Measurements from ENCODE around the gene ADAMTS17. TPM values are rescaled to one million over a fixed set of nuclear protein-coding genes. Genes with fewer than 3 reads are reported as not detected.

ADAMTS17 gene
- total RNA-seq, 4 donors from 2014 or later: 6.0 to 17.6 (median 8.2) TPM

DNA sequence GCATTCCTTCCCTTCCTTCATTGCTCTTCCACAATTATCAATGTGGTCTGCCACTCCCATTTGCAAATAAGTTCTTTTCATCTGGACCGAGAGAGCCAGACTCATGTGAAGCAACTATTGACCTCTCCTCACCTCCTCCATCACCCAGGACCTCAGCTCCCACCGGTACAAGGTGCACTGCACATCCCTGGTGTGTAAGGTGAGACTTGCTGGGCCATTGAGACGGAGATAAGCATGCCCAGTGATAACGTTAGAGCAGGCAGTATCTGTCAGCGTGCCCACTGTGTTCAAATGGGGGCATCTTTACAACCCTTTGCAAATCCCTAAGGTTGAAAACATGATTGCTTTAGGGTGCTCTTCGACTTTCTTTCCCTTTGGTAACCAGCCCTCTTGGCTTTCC, 154.8 kb downstream of the ADAMTS17 start:
- in situ Hi-C loops (cut with MboI; ENCODE audit: low pct_ligation_motif_present in 1 of 4, low pct_unique_long_range_greater_than_20kb in 1 of 4, low sequenced_read_pairs in 3 of 4): no loop called here
- no peak for DNase-seq
- 52 to 80% methylated on average over 2 to 6 of the region's 6 CpGs for WGBS, 2 donors (ENCODE audit: low coverage in 1 of 2)
- no peak for TF ChIP-seq POLR2A (IDR thresholded peaks at IDR 0.05)
- TF ChIP-seq, protein P1, sequence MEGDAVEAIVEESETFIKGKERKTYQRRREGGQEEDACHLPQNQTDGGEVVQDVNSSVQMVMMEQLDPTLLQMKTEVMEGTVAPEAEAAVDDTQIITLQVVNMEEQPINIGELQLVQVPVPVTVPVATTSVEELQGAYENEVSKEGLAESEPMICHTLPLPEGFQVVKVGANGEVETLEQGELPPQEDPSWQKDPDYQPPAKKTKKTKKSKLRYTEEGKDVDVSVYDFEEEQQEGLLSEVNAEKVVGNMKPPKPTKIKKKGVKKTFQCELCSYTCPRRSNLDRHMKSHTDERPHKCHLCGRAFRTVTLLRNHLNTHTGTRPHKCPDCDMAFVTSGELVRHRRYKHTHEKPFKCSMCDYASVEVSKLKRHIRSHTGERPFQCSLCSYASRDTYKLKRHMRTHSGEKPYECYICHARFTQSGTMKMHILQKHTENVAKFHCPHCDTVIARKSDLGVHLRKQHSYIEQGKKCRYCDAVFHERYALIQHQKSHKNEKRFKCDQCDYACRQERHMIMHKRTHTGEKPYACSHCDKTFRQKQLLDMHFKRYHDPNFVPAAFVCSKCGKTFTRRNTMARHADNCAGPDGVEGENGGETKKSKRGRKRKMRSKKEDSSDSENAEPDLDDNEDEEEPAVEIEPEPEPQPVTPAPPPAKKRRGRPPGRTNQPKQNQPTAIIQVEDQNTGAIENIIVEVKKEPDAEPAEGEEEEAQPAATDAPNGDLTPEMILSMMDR (IDR thresholded peaks at IDR 0.05): no peak
- no peaks in the 10 kb centered on the region for H3K36me3 ChIP-seq
- H3K4me1 ChIP-seq: no peaks in the 10 kb centered on the region
- H3K4me3 ChIP-seq: no peak overlapping the region
- intact Hi-C loops (cut with DNase I; ENCODE audit: low total_unique reads): no loop called here
- H3K27me3 ChIP-seq: no peaks in the 10 kb centered on the region
- H3K27ac ChIP-seq: no peak overlapping the region
- H3K9me3 ChIP-seq: no peaks in the 10 kb centered on the region

GRCh38 chr15:100186366-100186765, 155.4 kb downstream of the ADAMTS17 start:
- intact Hi-C loops (cut with DNase I; ENCODE audit: low total_unique reads) (no loop called here), in situ Hi-C loops (cut with MboI; ENCODE audit: low pct_ligation_motif_present in 1 of 4, low pct_unique_long_range_greater_than_20kb in 1 of 4, low sequenced_read_pairs in 3 of 4) (no loop called here)
- H3K27me3 ChIP-seq: no peaks in the 10 kb centered on the region
- no peak overlapping the region for H3K27ac ChIP-seq
- 97% methylated on average over 5 of the region's 5 CpGs; no CpG with 5 or more reads in 1 of the 2 donors for WGBS, 2 donors (ENCODE audit: low coverage in 1 of 2)
- no peaks in the 10 kb centered on the region for H3K9me3 ChIP-seq
- no peak for TF ChIP-seq POLR2A (IDR thresholded peaks at IDR 0.05)
- TF ChIP-seq, protein P1 (IDR thresholded peaks at IDR 0.05): no peak
- no peak for TF ChIP-seq EP300 (IDR thresholded peaks at IDR 0.05; ENCODE audit: low read depth)
- TF ChIP-seq POLR2AphosphoS5 (IDR thresholded peaks at IDR 0.05): no peak
- H3K4me1 ChIP-seq: no peaks in the 10 kb centered on the region
- no peaks in the 10 kb centered on the region for H3K36me3 ChIP-seq
- no peak overlapping the region for H3K4me3 ChIP-seq
- DNase-seq: no peak

DNA sequence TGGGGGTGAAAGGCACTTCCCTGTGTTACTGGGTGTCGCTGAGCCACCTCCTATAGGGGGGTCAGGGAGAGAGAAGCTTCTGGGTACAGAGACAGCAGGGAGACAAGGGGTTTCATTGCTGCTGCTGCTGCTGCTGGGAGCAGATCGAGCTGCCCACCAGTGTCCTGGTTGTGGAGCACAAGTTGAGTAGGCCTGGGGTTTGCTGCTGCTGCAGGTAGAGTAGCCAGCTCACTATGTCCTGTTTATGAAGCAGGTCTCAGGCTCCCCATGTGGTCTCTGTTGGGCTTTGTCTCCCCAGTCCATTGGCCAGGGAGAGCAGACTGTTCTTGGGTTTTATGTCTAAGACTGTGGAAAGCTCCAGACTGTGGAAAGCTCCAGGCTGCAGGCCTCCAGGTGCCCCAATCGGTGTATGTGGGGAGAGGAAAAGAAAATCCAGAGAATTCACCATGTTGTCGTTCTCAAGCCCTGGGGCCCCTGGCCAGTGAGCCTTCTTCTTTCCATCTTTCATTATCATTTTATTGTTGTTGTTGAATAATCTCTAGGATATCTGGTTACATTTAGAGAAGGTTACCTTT, 157.8 kb downstream of the ADAMTS17 start:
- Histone ChIP-seq H3K4me1 (no peaks in the 10 kb centered on the region), H3K27ac (no peak overlapping the region), H3K9me3 (no peaks in the 10 kb centered on the region), H3K36me3 (no peaks in the 10 kb centered on the region), H3K4me3 (no peak overlapping the region), H3K27me3 (no peaks in the 10 kb centered on the region)
- in situ Hi-C loops (cut with MboI; ENCODE audit: low pct_ligation_motif_present in 1 of 4, low pct_unique_long_range_greater_than_20kb in 1 of 4, low sequenced_read_pairs in 3 of 4) (no loop called here), intact Hi-C loops (cut with DNase I; ENCODE audit: low total_unique reads) (no loop called here)
- TF ChIP-seq POLR2AphosphoS5 (IDR thresholded peaks at IDR 0.05) (no peak), EP300 (IDR thresholded peaks at IDR 0.05; ENCODE audit: low read depth) (no peak), POLR2A (IDR thresholded peaks at IDR 0.05) (no peak)
- TF ChIP-seq, protein P1 (IDR thresholded peaks at IDR 0.05): no peak
- no peak for DNase-seq
- WGBS, 2 donors (ENCODE audit: low coverage in 1 of 2): 77% methylated on average over 4 of the region's 4 CpGs; no CpG with 5 or more reads in 1 of the 2 donors

- Histone ChIP-seq H3K36me3 (no peaks in the 10 kb centered on the region), H3K27ac (no peak overlapping the region), H3K4me1 (peaks cover 0 to under 1% (median 0%) of the 10 kb centered on the region in 4 donors), H3K4me3 (no peak overlapping the region), H3K9me3 (no peaks in the 10 kb centered on the region), H3K27me3 (no peaks in the 10 kb centered on the region)
- intact Hi-C loops (cut with DNase I; ENCODE audit: low total_unique reads) (no loop called here), in situ Hi-C loops (cut with MboI; ENCODE audit: low pct_ligation_motif_present in 1 of 4, low pct_unique_long_range_greater_than_20kb in 1 of 4, low sequenced_read_pairs in 3 of 4) (no loop called here)
- TF ChIP-seq POLR2A (IDR thresholded peaks at IDR 0.05) (no peak), EP300 (IDR thresholded peaks at IDR 0.05; ENCODE audit: low read depth) (no peak), POLR2AphosphoS5 (IDR thresholded peaks at IDR 0.05) (no peak)
- TF ChIP-seq, protein P1 (IDR thresholded peaks at IDR 0.05): no peak
- 63% methylated on average over 2 of the region's 2 CpGs; no CpG with 5 or more reads in 1 of the 2 donors for WGBS, 2 donors (ENCODE audit: low coverage in 1 of 2)
- no peak for DNase-seq
These were observed 160.9 kb downstream of the ADAMTS17 start for GRCh38 chr15:100180921-100181320.
